Skin of body (tissue), 2 donors: ENCODE results near the gene NLRP13. TPM values are rescaled to one million over a fixed set of nuclear protein-coding genes. Genes with fewer than 3 reads are reported as not detected.
"Not testable (repeated sequence)": the region's sequence is repeated elsewhere in the genome, so short reads cannot be mapped to it uniquely, and the experiment has no call there.

Source experiments
- DNase-seq: peaks from one replicate; lab custom pipeline; 2025; lab: John Stamatoyannopoulos, UW
- total RNA-seq: library from RNA; depleted of rRNA; stranded (reverse); fragments of >200 nt; gene quantifications from one replicate; pipeline ENCODE4 v1.2.3, GENCODE V29; 2014

NLRP13 gene
- total RNA-seq = not detected

- DNase-seq = no peak
Observed at GRCh38 chr19:55931936-55932386, at the start of gene NLRP13. Gene NLRP13 (minus strand): TSS chr19:55932336. CDS start chr19:55932311, 25 bp downstream.

- DNase-seq = no peak
Observed at GRCh38 chr19:55980415-55980814, 48.3 kb upstream of the NLRP13 start.

- no peak for DNase-seq
Observed at GRCh38 chr19:55973982-55974381, 41.8 kb upstream of the NLRP13 start.

- DNase-seq = no peak
Observed at GRCh38 chr19:55962186-55962585, 30.1 kb upstream of the NLRP13 start.

GRCh38 chr19:55959996-55960675, 28.0 kb upstream of the NLRP13 start:
- no peak for DNase-seq

- no peak for DNase-seq
Observed at GRCh38 chr19:55958356-55958755, 26.2 kb upstream of the NLRP13 start.

- DNase-seq = no peak
Observed at GRCh38 chr19:55956431-55956830, 24.3 kb upstream of the NLRP13 start.

GRCh38 chr19:55950566-55950965, 18.4 kb upstream of the NLRP13 start:
- DNase-seq = not testable (repeated sequence)

- no peak for DNase-seq
Observed at GRCh38 chr19:55947532-55947931, 15.4 kb upstream of the NLRP13 start, which contains the start of gene NLRP8. Gene NLRP8 (plus strand): TSS chr19:55947832.

- no peak for DNase-seq
Observed at GRCh38 chr19:55940306-55940705, 8.2 kb upstream of the NLRP13 start.

GRCh38 chr19:55939206-55939605, 7.1 kb upstream of the NLRP13 start:
- DNase-seq = no peak

GRCh38 chr19:55935206-55935605, 3.1 kb upstream of the NLRP13 start:
- no peak for DNase-seq

- DNase-seq = no peak
Observed at GRCh38 chr19:55930996-55931515, 1.1 kb downstream of the NLRP13 start.

GRCh38 chr19:55929258-55929657, 2.9 kb downstream of the NLRP13 start:
- not testable (repeated sequence) for DNase-seq

- DNase-seq = no peak
Observed at GRCh38 chr19:55927991-55928390, 4.1 kb downstream of the NLRP13 start.

- no peak for DNase-seq
Observed at GRCh38 chr19:55923556-55923955, 8.6 kb downstream of the NLRP13 start.

- no peak for DNase-seq
Observed at GRCh38 chr19:55913643-55914268, 18.4 kb downstream of the NLRP13 start.

- no peak for DNase-seq
Observed at GRCh38 chr19:55912916-55913315, 19.2 kb downstream of the NLRP13 start.

- no peak for DNase-seq
Observed at GRCh38 chr19:55909801-55910200, 22.3 kb downstream of the NLRP13 start.

GRCh38 chr19:55907746-55908145, 24.4 kb downstream of the NLRP13 start:
- no peak for DNase-seq

- DNase-seq = no peak
Observed at GRCh38 chr19:55907286-55907685, 24.9 kb downstream of the NLRP13 start.

- DNase-seq = no peak
Observed at GRCh38 chr19:55902080-55902751, 29.9 kb downstream of the NLRP13 start.
